ENCODE data around the gene MAEA.
"Not testable (repeated sequence)": the region's sequence is repeated elsewhere in the genome, so short reads cannot be mapped to it uniquely, and the experiment has no call there.

Gene MAEA

GRCh38 chr4:1277667-1278665, 11.7 kb upstream of the MAEA start:
- DNase-seq: no peak

GRCh38 chr4:1279253-1279652, 10.4 kb upstream of the MAEA start:
- no peak for DNase-seq

GRCh38 chr4:1283711-1284110, 6.0 kb upstream of the MAEA start:
- DNase-seq: no peak

GRCh38 chr4:1285151-1285789, 4.4 kb upstream of the MAEA start:
- no peak for DNase-seq

- DNase-seq: no peak
Observed at GRCh38 chr4:1285790-1286553, 3.7 kb upstream of the MAEA start.

- DNase-seq: no peak
Observed at GRCh38 chr4:1288786-1289185, 905 bp upstream of the MAEA start.

GRCh38 chr4:1290165-1290977, 680 bp downstream of the MAEA start:
- DNase-seq: no peak

GRCh38 chr4:1291091-1291490, 1.4 kb downstream of the MAEA start:
- DNase-seq: no peak

- no peak for DNase-seq
Observed at GRCh38 chr4:1291996-1292702, 2.5 kb downstream of the MAEA start.

- DNase-seq: not testable (repeated sequence)
Observed at GRCh38 chr4:1292703-1293011, 3.0 kb downstream of the MAEA start.

- no peak for DNase-seq
Observed at GRCh38 chr4:1293531-1293941, 3.8 kb downstream of the MAEA start.

- DNase-seq: no peak
Observed at GRCh38 chr4:1293991-1294390, 4.3 kb downstream of the MAEA start.

GRCh38 chr4:1294424-1294823, 4.7 kb downstream of the MAEA start:
- DNase-seq: no peak

GRCh38 chr4:1294891-1295290, 5.2 kb downstream of the MAEA start:
- DNase-seq: no peak

- no peak for DNase-seq
Observed at GRCh38 chr4:1295405-1296055, 5.8 kb downstream of the MAEA start.

GRCh38 chr4:1296324-1297022, 6.8 kb downstream of the MAEA start:
- no peak for DNase-seq

- DNase-seq: no peak
Observed at GRCh38 chr4:1297023-1297395, 7.3 kb downstream of the MAEA start.

- no peak for DNase-seq
Observed at GRCh38 chr4:1297456-1298325, 8.0 kb downstream of the MAEA start.

Data from anterior cingulate cortex (tissue), 58 donors.